Loucy (cell line): ENCODE data around the gene ANAPC2.

Experiments used
- EZH2phosphoT487 ChIP-seq: fragments of 200-600 bp; IDR thresholded peaks from 2 replicates; pipeline ENCODE4 v1.6.1; 2018; ENCODE audit warnings: antibody characterized with exemption, mild to moderate bottlenecking, moderate library complexity, borderline replicate concordance
- TF ChIP-seq, protein P1 (sequence below): fragments of 200-600 bp; sonication (generic); conservative IDR thresholded peaks from 2 replicates; pipeline ENCODE4 v1.5.1; 2014; ENCODE audit warnings: mild to moderate bottlenecking, antibody characterized with exemption, low read length

DNA sequence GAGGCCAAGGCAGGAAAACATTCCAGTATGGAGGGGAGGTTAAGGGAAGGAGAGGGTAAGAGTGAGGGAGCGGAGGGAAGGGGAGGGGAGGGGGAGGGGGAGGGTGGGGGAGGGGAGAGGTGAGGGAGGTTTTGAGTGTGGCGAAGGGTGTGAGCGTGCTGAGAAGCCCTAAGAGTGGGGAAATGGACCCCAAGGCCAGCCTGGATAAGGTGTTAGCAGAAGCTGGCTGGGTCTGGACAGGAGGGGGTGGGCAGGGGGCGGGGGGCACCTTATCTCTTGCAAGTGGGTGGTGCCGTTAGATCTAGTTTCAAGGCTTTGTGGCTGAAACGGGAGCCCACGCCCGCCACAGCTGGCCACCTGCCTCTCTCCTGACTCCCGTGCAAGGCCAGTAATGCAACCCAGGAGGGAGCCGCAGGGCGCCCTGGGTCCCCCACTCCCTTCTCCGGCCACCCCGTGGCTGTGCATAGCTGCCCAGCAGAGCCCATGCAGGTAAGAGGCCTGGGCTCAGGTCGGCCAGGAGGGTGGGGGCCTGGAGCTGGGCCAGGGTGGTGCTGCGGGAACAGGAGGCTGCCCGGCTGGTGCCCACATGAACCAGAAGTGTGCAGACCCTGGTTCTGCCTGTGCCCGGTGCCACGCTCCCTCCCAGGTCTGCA, 39.6 kb upstream of the ANAPC2 start:
- TF ChIP-seq EZH2phosphoT487 = no peak
- TF ChIP-seq, protein P1, sequence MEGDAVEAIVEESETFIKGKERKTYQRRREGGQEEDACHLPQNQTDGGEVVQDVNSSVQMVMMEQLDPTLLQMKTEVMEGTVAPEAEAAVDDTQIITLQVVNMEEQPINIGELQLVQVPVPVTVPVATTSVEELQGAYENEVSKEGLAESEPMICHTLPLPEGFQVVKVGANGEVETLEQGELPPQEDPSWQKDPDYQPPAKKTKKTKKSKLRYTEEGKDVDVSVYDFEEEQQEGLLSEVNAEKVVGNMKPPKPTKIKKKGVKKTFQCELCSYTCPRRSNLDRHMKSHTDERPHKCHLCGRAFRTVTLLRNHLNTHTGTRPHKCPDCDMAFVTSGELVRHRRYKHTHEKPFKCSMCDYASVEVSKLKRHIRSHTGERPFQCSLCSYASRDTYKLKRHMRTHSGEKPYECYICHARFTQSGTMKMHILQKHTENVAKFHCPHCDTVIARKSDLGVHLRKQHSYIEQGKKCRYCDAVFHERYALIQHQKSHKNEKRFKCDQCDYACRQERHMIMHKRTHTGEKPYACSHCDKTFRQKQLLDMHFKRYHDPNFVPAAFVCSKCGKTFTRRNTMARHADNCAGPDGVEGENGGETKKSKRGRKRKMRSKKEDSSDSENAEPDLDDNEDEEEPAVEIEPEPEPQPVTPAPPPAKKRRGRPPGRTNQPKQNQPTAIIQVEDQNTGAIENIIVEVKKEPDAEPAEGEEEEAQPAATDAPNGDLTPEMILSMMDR = no peak
